ENCODE data around the gene TBC1D14. TPM values are rescaled to one million over a fixed set of nuclear protein-coding genes. Genes with fewer than 3 reads are reported as not detected.

TBC1D14 gene
- total RNA-seq, 1 experiment from 2014 or later: 44.3 TPM

DNA sequence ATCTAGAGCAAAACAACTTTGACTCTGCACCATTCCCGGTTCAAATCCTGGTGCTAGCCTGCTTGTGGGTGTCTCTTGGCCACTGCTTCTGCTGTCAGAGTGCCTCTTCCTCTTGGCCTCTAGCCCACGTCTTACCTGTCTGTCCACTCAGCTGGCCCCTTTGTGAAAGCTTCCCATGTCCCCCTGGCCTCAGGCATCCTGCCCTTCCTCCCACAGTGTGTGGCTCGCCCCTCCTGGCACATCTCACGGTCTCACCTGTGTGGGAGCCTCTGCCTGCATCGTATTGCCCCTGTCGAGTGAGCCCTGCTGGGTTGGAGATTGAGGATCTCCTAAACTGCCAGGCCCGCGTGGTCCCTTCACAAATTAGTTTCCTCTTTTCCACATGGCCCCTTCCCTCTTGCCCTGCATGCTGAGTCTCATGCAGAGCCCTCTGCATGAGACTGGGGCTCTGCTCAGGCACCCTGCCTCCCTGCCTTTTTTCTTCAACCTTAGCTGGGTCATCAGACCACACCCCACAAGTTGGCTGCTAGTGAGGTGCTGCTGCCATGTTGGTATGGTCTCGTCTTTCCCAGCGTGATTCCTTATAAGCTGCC, 79.8 kb downstream of the TBC1D14 start:
- DNase-seq (ENCODE audit: low spot score): no peak

GRCh38 chr4:6990661-6991060, 81.0 kb downstream of the TBC1D14 start:
- CTCF ChIA-PET: no interaction called here
- intact Hi-C loops (cut with micrococcal nuclease; ENCODE audit: unreplicated experiment): no loop called here
- no peak for TF ChIP-seq EZH2 (IDR thresholded peaks at IDR 0.05; ENCODE audit: borderline replicate concordance, low read depth, low read length, poor library complexity, severe bottlenecking)
- no peak for TF ChIP-seq CTCF (conservative IDR thresholded peaks at IDR 0.05; ENCODE audit: low read depth, low read length)
- peaks cover 9% of the 10 kb centered on the region for H3K36me3 ChIP-seq (ENCODE audit: insufficient read depth, low read length, poor library complexity, severe bottlenecking)
- no peak for DNase-seq (ENCODE audit: low spot score)
- H3K27ac ChIP-seq (ENCODE audit: low read depth, low read length, poor library complexity, severe bottlenecking): no peak overlapping the region
- no peak overlapping the region for H3K4me3 ChIP-seq (ENCODE audit: low read depth, low read length, poor library complexity, severe bottlenecking)
- no peaks in the 10 kb centered on the region for H3K27me3 ChIP-seq (replicated peaks; ENCODE audit: insufficient read depth, low read depth, low read length, poor library complexity)
- BruUV-seq (replicated peaks): no TSS peak
- H3K4me1 ChIP-seq (ENCODE audit: insufficient read depth, low read length, poor library complexity, severe bottlenecking): peaks cover 11% of the 10 kb centered on the region
- no peaks in the 10 kb centered on the region for H3K9me3 ChIP-seq (ENCODE audit: low read depth, low read length, poor library complexity, severe bottlenecking)
- POLR2A ChIA-PET (ENCODE audit: low non-redundant PET): no interaction called here

More for the DNA sequence above, 79.8 kb downstream of the TBC1D14 start:
- BruUV-seq (replicated peaks): no TSS peak
- Histone ChIP-seq H3K36me3 (ENCODE audit: insufficient read depth, low read length, poor library complexity, severe bottlenecking) (peaks cover 1% of the 10 kb centered on the region), H3K27me3 (replicated peaks; ENCODE audit: insufficient read depth, low read depth, low read length, poor library complexity) (no peaks in the 10 kb centered on the region), H3K9me3 (ENCODE audit: low read depth, low read length, poor library complexity, severe bottlenecking) (no peaks in the 10 kb centered on the region), H3K27ac (ENCODE audit: low read depth, low read length, poor library complexity, severe bottlenecking) (no peak overlapping the region), H3K4me1 (ENCODE audit: insufficient read depth, low read length, poor library complexity, severe bottlenecking) (peaks cover 12% of the 10 kb centered on the region), H3K4me3 (ENCODE audit: low read depth, low read length, poor library complexity, severe bottlenecking) (no peak overlapping the region)
- TF ChIP-seq CTCF (conservative IDR thresholded peaks at IDR 0.05; ENCODE audit: low read depth, low read length) (no peak), EZH2 (IDR thresholded peaks at IDR 0.05; ENCODE audit: borderline replicate concordance, low read depth, low read length, poor library complexity, severe bottlenecking) (no peak)
- ChIA-PET POLR2A (ENCODE audit: low non-redundant PET) (no interaction called here), CTCF (no interaction called here)
- intact Hi-C loops (cut with micrococcal nuclease; ENCODE audit: unreplicated experiment): loop anchor here (5.0 kb wide), 1 partner anchor 267 kb away; no protein-coding TSS in a partner anchor

GRCh38 chr4:6991249-6991648, 81.6 kb downstream of the TBC1D14 start:
- ChIA-PET CTCF (no interaction called here), POLR2A (ENCODE audit: low non-redundant PET) (no interaction called here)
- H3K27ac ChIP-seq (ENCODE audit: low read depth, low read length, poor library complexity, severe bottlenecking): no peak overlapping the region
- H3K36me3 ChIP-seq (ENCODE audit: insufficient read depth, low read length, poor library complexity, severe bottlenecking): peaks cover 13% of the 10 kb centered on the region
- no peak for DNase-seq (ENCODE audit: low spot score)
- TF ChIP-seq CTCF (conservative IDR thresholded peaks at IDR 0.05; ENCODE audit: low read depth, low read length) (no peak), EZH2 (IDR thresholded peaks at IDR 0.05; ENCODE audit: borderline replicate concordance, low read depth, low read length, poor library complexity, severe bottlenecking) (no peak)
- H3K27me3 ChIP-seq (replicated peaks; ENCODE audit: insufficient read depth, low read depth, low read length, poor library complexity): no peaks in the 10 kb centered on the region
- intact Hi-C loops (cut with micrococcal nuclease; ENCODE audit: unreplicated experiment): no loop called here
- no peak overlapping the region for H3K4me3 ChIP-seq (ENCODE audit: low read depth, low read length, poor library complexity, severe bottlenecking)
- peaks cover 5% of the 10 kb centered on the region for H3K4me1 ChIP-seq (ENCODE audit: insufficient read depth, low read length, poor library complexity, severe bottlenecking)
- H3K9me3 ChIP-seq (ENCODE audit: low read depth, low read length, poor library complexity, severe bottlenecking): no peaks in the 10 kb centered on the region
- no TSS peak for BruUV-seq (replicated peaks)
